ENCODE data around the gene PSMA5. TPM values are rescaled to one million over a fixed set of nuclear protein-coding genes. Genes with fewer than 3 reads are reported as not detected.
"Not testable (repeated sequence)": the region's sequence is repeated elsewhere in the genome, so short reads cannot be mapped to it uniquely, and the experiment has no call there.

Gene PSMA5
- 211 and 216 TPM in 2 replicates for total RNA-seq

GRCh38 chr1:109426281-109427170 is at the start of gene PSMA5:
Gene PSMA5, minus strand, starts transcription at chr1:109426448. Its CDS starts 118 bp downstream, at chr1:109426330.
- intact Hi-C loops (cut with micrococcal nuclease) = loop anchor here (1.0 to 5.0 kb wide), 24 partner anchors 41 to 1712 kb away; partner anchors contain the start of genes AMPD2, ATXN7L2, CELSR2 and CYB561D1

GRCh38 chr1:109475261-109475660 is 49.0 kb upstream of the PSMA5 start:
- intact Hi-C loops (cut with micrococcal nuclease) = no loop called here

- intact Hi-C loops (cut with micrococcal nuclease) = no loop called here
Observed at GRCh38 chr1:109474697-109475096, 48.4 kb upstream of the PSMA5 start.

- intact Hi-C loops (cut with micrococcal nuclease) = not testable (repeated sequence)
Observed at GRCh38 chr1:109473284-109474057, 47.2 kb upstream of the PSMA5 start.

- intact Hi-C loops (cut with micrococcal nuclease) = no loop called here
Observed at GRCh38 chr1:109472779-109473178, 46.5 kb upstream of the PSMA5 start.

GRCh38 chr1:109470245-109470644 is 44.0 kb upstream of the PSMA5 start:
- intact Hi-C loops (cut with micrococcal nuclease) = no loop called here

- intact Hi-C loops (cut with micrococcal nuclease) = loop anchor here (5.0 kb wide), 1 partner anchor 42 kb away; the partner anchor contains the start of gene PSMA5
Observed at GRCh38 chr1:109468903-109469302, 42.7 kb upstream of the PSMA5 start.

GRCh38 chr1:109468061-109468460 is 41.8 kb upstream of the PSMA5 start:
- intact Hi-C loops (cut with micrococcal nuclease) = loop anchor here (5.0 kb wide), 1 partner anchor 41 kb away; the partner anchor contains the start of gene PSMA5

GRCh38 chr1:109467301-109467777 is 41.1 kb upstream of the PSMA5 start:
- intact Hi-C loops (cut with micrococcal nuclease) = loop anchor here (5.0 kb wide), 1 partner anchor 40 kb away; the partner anchor contains the start of gene PSMA5

GRCh38 chr1:109466452-109467300 is 40.4 kb upstream of the PSMA5 start, which contains the start of gene SYPL2:
Gene SYPL2, plus strand, starts transcription at chr1:109466546. Its CDS starts 298 bp downstream, at chr1:109466844.
- intact Hi-C loops (cut with micrococcal nuclease) = loop anchor here (1.0 to 5.0 kb wide), 2 partner anchors 17 to 39 kb away; partner anchors contain the start of genes ATXN7L2 and PSMA5

GRCh38 chr1:109466125-109466451 is 39.8 kb upstream of the PSMA5 start:
- intact Hi-C loops (cut with micrococcal nuclease) = loop anchor here (1.0 to 5.0 kb wide), 2 partner anchors 17 to 39 kb away; partner anchors contain the start of genes ATXN7L2 and PSMA5

- intact Hi-C loops (cut with micrococcal nuclease) = no loop called here
Observed at GRCh38 chr1:109457819-109458218, 31.6 kb upstream of the PSMA5 start.

- intact Hi-C loops (cut with micrococcal nuclease) = no loop called here
Observed at GRCh38 chr1:109454497-109455133, 28.4 kb upstream of the PSMA5 start.

GRCh38 chr1:109447524-109447923 is 21.3 kb upstream of the PSMA5 start:
- intact Hi-C loops (cut with micrococcal nuclease) = no loop called here

- intact Hi-C loops (cut with micrococcal nuclease) = not testable (repeated sequence)
Observed at GRCh38 chr1:109445949-109446695, 19.9 kb upstream of the PSMA5 start.

GRCh38 chr1:109444346-109444745 is 18.1 kb upstream of the PSMA5 start:
- intact Hi-C loops (cut with micrococcal nuclease) = no loop called here

GRCh38 chr1:109443476-109443875 is 17.2 kb upstream of the PSMA5 start:
- intact Hi-C loops (cut with micrococcal nuclease) = no loop called here

GRCh38 chr1:109441069-109441468 is 14.8 kb upstream of the PSMA5 start:
- intact Hi-C loops (cut with micrococcal nuclease) = no loop called here

GRCh38 chr1:109438798-109439297 is 12.6 kb upstream of the PSMA5 start:
- intact Hi-C loops (cut with micrococcal nuclease) = no loop called here

Data from T-helper 1 cell treated with Interleukin-12 subunit alpha and Interleukin-12 subunit beta and Interleukin-4 antibody, amounts not matched to agents 30 ng/mL and 1 ng/mL, for 36 hours (primary cell).